Panc1 (cell line): ENCODE results near the gene ANO4.

Experiments used
- POLR2AphosphoS5 ChIP-seq: IDR thresholded peaks from 2 replicates; pipeline ENCODE4 v1.6.1; 2012; ENCODE audit warnings: mild to moderate bottlenecking, low read depth, low read length, moderate library complexity
- REST ChIP-seq, 2 experiments: IDR thresholded peaks; 2 replicates each; pipeline ENCODE4 v1.6.1; 2011 to 2012; ENCODE audit warnings: low read depth in 2 of 2, control low read depth in 1 of 2, low read length in 1 of 2, mild to moderate bottlenecking in 1 of 2, moderate library complexity in 1 of 2; ENCODE audit not compliant: insufficient read depth in 1 of 2
- SIN3A ChIP-seq: IDR thresholded peaks from 2 replicates; pipeline ENCODE4 v1.6.1; 2012; ENCODE audit warnings: low read depth, mild to moderate bottlenecking, low read length, moderate library complexity, borderline replicate concordance; ENCODE audit not compliant: insufficient read depth
- TF ChIP-seq, protein P1 (sequence below): fragments of 450-650 bp; IDR thresholded peaks from 2 replicates; pipeline ENCODE4 v1.5.1; 2017; ENCODE audit warnings: mild to moderate bottlenecking

- TF ChIP-seq, protein P1, sequence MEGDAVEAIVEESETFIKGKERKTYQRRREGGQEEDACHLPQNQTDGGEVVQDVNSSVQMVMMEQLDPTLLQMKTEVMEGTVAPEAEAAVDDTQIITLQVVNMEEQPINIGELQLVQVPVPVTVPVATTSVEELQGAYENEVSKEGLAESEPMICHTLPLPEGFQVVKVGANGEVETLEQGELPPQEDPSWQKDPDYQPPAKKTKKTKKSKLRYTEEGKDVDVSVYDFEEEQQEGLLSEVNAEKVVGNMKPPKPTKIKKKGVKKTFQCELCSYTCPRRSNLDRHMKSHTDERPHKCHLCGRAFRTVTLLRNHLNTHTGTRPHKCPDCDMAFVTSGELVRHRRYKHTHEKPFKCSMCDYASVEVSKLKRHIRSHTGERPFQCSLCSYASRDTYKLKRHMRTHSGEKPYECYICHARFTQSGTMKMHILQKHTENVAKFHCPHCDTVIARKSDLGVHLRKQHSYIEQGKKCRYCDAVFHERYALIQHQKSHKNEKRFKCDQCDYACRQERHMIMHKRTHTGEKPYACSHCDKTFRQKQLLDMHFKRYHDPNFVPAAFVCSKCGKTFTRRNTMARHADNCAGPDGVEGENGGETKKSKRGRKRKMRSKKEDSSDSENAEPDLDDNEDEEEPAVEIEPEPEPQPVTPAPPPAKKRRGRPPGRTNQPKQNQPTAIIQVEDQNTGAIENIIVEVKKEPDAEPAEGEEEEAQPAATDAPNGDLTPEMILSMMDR, result no peak
- TF ChIP-seq POLR2AphosphoS5, result no peak
- TF ChIP-seq SIN3A, result no peak
- TF ChIP-seq REST (IDR thresholded peaks at IDR 0.05; ENCODE audit: insufficient read depth in 1 of 2, low read depth in 2 of 2, low read length in 1 of 2), result no peak
Observed at GRCh38 chr12:100901266-100901665, 106.7 kb downstream of the ANO4 start.
